Adrenal gland (tissue), 12 donors: ENCODE results near the gene NOX5. TPM values are rescaled to one million over a fixed set of nuclear protein-coding genes. Genes with fewer than 3 reads are reported as not detected.
A peak's percentile ranks its signal among the peaks of the same experiment; 100 is the strongest.
"Not testable (repeated sequence)": the region's sequence is repeated elsewhere in the genome, so short reads cannot be mapped to it uniquely, and the experiment has no call there.

ENCODE experiments used
- DNase-seq, 7 donors: peaks; one replicate each; pipeline ENCODE4 v3.0.0-alpha.2; 2019 to 2020
- H3K27ac ChIP-seq, 5 donors: fragments of 200-600 bp; sonication (generic) in 4 of 5; 1 replicate in 3 of 5; 2 replicates in 2 of 5; pipeline versions ENCODE4 v1.5.1 to v1.8.0; 2016 to 2020; ENCODE audit warnings: mild to moderate bottlenecking in 1 of 5
- H3K27me3 ChIP-seq: fragments of 200-600 bp; 2 replicates; pipeline ENCODE4 v1.8.0; 2021
- H3K36me3 ChIP-seq, 2 donors: fragments of 200-600 bp; replicated peaks in 1 of 2; 1 replicate in 1 of 2; 2 replicates in 1 of 2; pipeline versions ENCODE4 v1.5.1 to v1.8.0; 2018 to 2022
- H3K4me1 ChIP-seq, 2 donors: fragments of 200-600 bp; replicated peaks in 1 of 2; 1 replicate in 1 of 2; 2 replicates in 1 of 2; pipeline versions ENCODE4 v1.5.1 to v1.8.0; 2018 to 2021
- H3K4me3 ChIP-seq, 4 donors: fragments of 200-600 bp; sonication (generic) in 3 of 4; one replicate each; pipeline ENCODE4 v1.5.1; 2016 to 2018
- H3K9me3 ChIP-seq, 3 donors: fragments of 200-600 bp; sonication (generic) in 1 of 3; replicated peaks in 1 of 3; 1 replicate in 2 of 3; 2 replicates in 1 of 3; pipeline versions ENCODE4 v1.5.1 to v1.8.0; 2016 to 2021
- CTCF ChIP-seq, 6 experiments: fragments of 450-650 bp in 4 of 6; fragments of 200-600 bp in 2 of 6; sonication (generic) in 1 of 6; IDR thresholded peaks; 1 replicate in 5 of 6; 2 replicates in 1 of 6; pipeline versions ENCODE4 v1.5.1 to v1.8.0; 2016 to 2021; ENCODE audit warnings: antibody characterized with exemption in 6 of 6, mild to moderate bottlenecking in 2 of 6, moderate library complexity in 1 of 6
- POLR2A ChIP-seq, 2 donors: fragments of 450-650 bp; IDR thresholded peaks; one replicate each; pipeline ENCODE4 v1.6.1; 2017; ENCODE audit warnings: antibody characterized with exemption in 2 of 2, mild to moderate bottlenecking in 2 of 2, moderate library complexity in 1 of 2
- WGBS, 4 donors: extraction: QIAGEN DNeasy Blood & Tissue Kit in 2 of 4; methylation state at CpG; one replicate each; pipeline versions ENCODE4 v1.1.5 to v1.1.7; 2013 to 2017; 5-methylcytosine and 5-hydroxymethylcytosine counted together
- intact Hi-C, 2 donors: fragments of 100-400 bp; cut with DNase I; formaldehyde crosslinking; loops; one replicate each; pipeline versions ENCODE4 v1.14.1 to v1.15.0; 2022 to 2023
- polyA plus RNA-seq, 3 donors: library from polyadenylated mRNA; stranded (reverse); fragments of 200-250 nt in 2 of 3; fragments of 350-450 nt in 1 of 3; fragmentation: Illumina TruSeq in 1 of 3; extraction: RNeasy Lipid Tissue Mini Kit (QIAGEN cat#74804) in 1 of 3; gene quantifications; one replicate each; pipeline ENCODE4 v1.2.3, GENCODE V29; 2013 to 2014
- total RNA-seq, 9 donors: library from RNA; depleted of rRNA in 4 of 9; stranded (reverse); fragments of >200 nt in 4 of 9; fragments of 120-200 nt in 1 of 9; fragmentation: NEBNext Ultra II Directional in 1 of 9; extraction: Animal tissue kit (Norgen Biotek cat#: 25700) in 1 of 9; gene quantifications; one replicate each; pipeline versions ENCODE4 v1.1.0 to v1.2.4, GENCODE V29; 2013 to 2023
- donor health status: healthy with polysubstance abuse.
- donor health status: Bipolar disorder and iron deficiency.
- donor health status: DM: yes; HTN: yes; CAD: no.
- donor health status: DM: no; HTN: no; CAD: no.
- donor health status: DM: no; HTN: no; CAD: no.
- donor health status: DM: yes; HTN: yes; CAD: no.

NOX5 gene
- total and polyA plus RNA-seq, 12 donors, result 0.06 to 1.4 (median 0.63) TPM

GRCh38 chr15:68972201-68973065 lies 42.1 kb upstream of the NOX5 start:
- Histone ChIP-seq H3K4me3 (no peak overlapping the region), H3K9me3 (peaks cover 0 to 10% (median 7%) of the 10 kb centered on the region in 3 donors), H3K36me3 (no peaks in the 10 kb centered on the region), H3K4me1 (no peaks in the 10 kb centered on the region), H3K27me3 (no peaks in the 10 kb centered on the region), H3K27ac (peak overlapping the region in 1 of 5 donors; percentile 20)
- intact Hi-C loops, result no loop called here
- DNase-seq, result no peak
- TF ChIP-seq CTCF (IDR thresholded peaks at IDR 0.05) (no peak), POLR2A (IDR thresholded peaks at IDR 0.05) (no peak)
- 39 to 52% (median 47%) methylated on average over 4 of the region's 4 CpGs for WGBS, 4 donors

GRCh38 chr15:68975651-68976160 lies 38.8 kb upstream of the NOX5 start:
- intact Hi-C loops, H3K9me3 ChIP-seq, H3K4me3 ChIP-seq, H3K27me3 ChIP-seq, DNase-seq, H3K27ac ChIP-seq, H3K36me3 ChIP-seq, H3K4me1 ChIP-seq: not testable (repeated sequence)
- WGBS, 4 donors, result 91 to 98% (median 96%) methylated on average over 13 to 26 of the region's 26 CpGs

- intact Hi-C loops, result not testable (repeated sequence)
Observed at GRCh38 chr15:68977426-68977825, 37.1 kb upstream of the NOX5 start.

GRCh38 chr15:68979006-68979405 lies 35.5 kb upstream of the NOX5 start:
- Histone ChIP-seq H3K9me3 (no peaks in the 10 kb centered on the region), H3K27ac (no peak overlapping the region), H3K4me1 (no peaks in the 10 kb centered on the region), H3K36me3 (no peaks in the 10 kb centered on the region), H3K4me3 (no peak overlapping the region), H3K27me3 (no peaks in the 10 kb centered on the region)
- no peak for DNase-seq
- intact Hi-C loops, result no loop called here
- TF ChIP-seq CTCF (IDR thresholded peaks at IDR 0.05) (no peak), POLR2A (IDR thresholded peaks at IDR 0.05) (no peak)
- 62 to 88% (median 76%) methylated on average over 3 of the region's 3 CpGs for WGBS, 4 donors

More at GRCh38 chr15:68977426-68977825, 37.1 kb upstream of the NOX5 start:
- 86 to 92% (median 89%) methylated on average over 10 of the region's 10 CpGs for WGBS, 4 donors
- not testable (repeated sequence) for H3K27me3 ChIP-seq, H3K36me3 ChIP-seq, H3K4me3 ChIP-seq, H3K9me3 ChIP-seq, H3K4me1 ChIP-seq, H3K27ac ChIP-seq, DNase-seq

GRCh38 chr15:68979816-68980215 lies 34.7 kb upstream of the NOX5 start:
- WGBS, 4 donors, result 67 to 85% (median 75%) methylated on average over 1 of the region's 1 CpG
- no peak overlapping the region for H3K4me3 ChIP-seq
- H3K4me1 ChIP-seq, result no peaks in the 10 kb centered on the region
- intact Hi-C loops, result no loop called here
- no peaks in the 10 kb centered on the region for H3K36me3 ChIP-seq
- TF ChIP-seq POLR2A (IDR thresholded peaks at IDR 0.05), result no peak
- TF ChIP-seq CTCF (IDR thresholded peaks at IDR 0.05), result no peak
- no peaks in the 10 kb centered on the region for H3K9me3 ChIP-seq
- DNase-seq, result no peak
- H3K27me3 ChIP-seq, result no peaks in the 10 kb centered on the region
- H3K27ac ChIP-seq, result no peak overlapping the region
